Kidney (tissue), 14 donors: ENCODE data around the gene TXLNB. TPM values are rescaled to one million over a fixed set of nuclear protein-coding genes. Genes with fewer than 3 reads are reported as not detected.
"Not testable (repeated sequence)": the region's sequence is repeated elsewhere in the genome, so short reads cannot be mapped to it uniquely, and the experiment has no call there.

Experiments used
- DNase-seq, 5 donors: peaks; one replicate each; pipeline ENCODE4 v3.0.0-alpha.2; 2013 to 2020
- FAIRE-seq: peaks from 2 replicates; lab custom pipeline; 2012; peaks lifted over from hg19 to GRCh38; lab: Jason Lieb, UNC
- H3K27ac ChIP-seq, 2 donors: one replicate each; pipeline ENCODE4 v1.7.0; 2013; ENCODE audit warnings: low read depth in 2 of 2, low read length in 2 of 2, inconsistent platforms in 1 of 2
- H3K27me3 ChIP-seq: one replicate; pipeline ENCODE4 v1.7.1; 2013; ENCODE audit warnings: low read length, inconsistent platforms; ENCODE audit not compliant: control insufficient read depth, insufficient read depth
- H3K36me3 ChIP-seq, 3 donors: one replicate each; pipeline versions ENCODE4 v1.7.0 to v1.7.1; 2013; ENCODE audit warnings: low read length in 3 of 3, control low read depth in 1 of 3, inconsistent platforms in 1 of 3; ENCODE audit not compliant: insufficient read depth in 3 of 3, control insufficient read depth in 2 of 3
- H3K4me1 ChIP-seq, 3 donors: one replicate each; pipeline versions ENCODE4 v1.7.0 to v1.7.1; 2013; ENCODE audit warnings: low read length in 3 of 3, inconsistent platforms in 1 of 3, low read depth in 1 of 3; ENCODE audit not compliant: control insufficient read depth in 2 of 3, insufficient read depth in 2 of 3
- H3K4me3 ChIP-seq, 3 donors: one replicate each; pipeline versions ENCODE4 v1.7.0 to v1.8.1; 2013; ENCODE audit warnings: low read length in 3 of 3, control low read depth in 1 of 3, inconsistent platforms in 1 of 3
- H3K9ac ChIP-seq, 3 donors: one replicate each; pipeline versions ENCODE4 v1.7.0 to v1.7.1; 2013; ENCODE audit warnings: low read length in 3 of 3, control low read depth in 1 of 3, inconsistent platforms in 1 of 3
- H3K9me3 ChIP-seq, 3 donors: one replicate each; pipeline versions ENCODE4 v1.7.0 to v1.7.1; 2013; ENCODE audit warnings: low read length in 3 of 3, control low read depth in 1 of 3, inconsistent platforms in 1 of 3; ENCODE audit not compliant: control insufficient read depth in 2 of 3, insufficient read depth in 1 of 3
- CTCF ChIP-seq: IDR thresholded peaks from 3 replicates; pipeline ENCODE4 v1.5.1; 2012; ENCODE audit warnings: mild to moderate bottlenecking, moderate library complexity, borderline replicate concordance; ENCODE audit not compliant: insufficient read depth; ENCODE audit errors: extremely low read depth
- intact Hi-C: fragments of 100-400 bp; cut with DNase I; formaldehyde crosslinking; loops from one replicate; pipeline ENCODE4 v1.11.1; 2022
- polyA plus RNA-seq: library from polyadenylated mRNA; stranded (reverse); fragments of 350-450 nt; fragmentation: Illumina TruSeq; extraction: RNeasy Lipid Tissue Mini Kit (QIAGEN cat#74804); gene quantifications from one replicate; pipeline ENCODE4 v1.2.3, GENCODE V29; 2014; ENCODE audit warnings: low read depth, low replicate concordance; ENCODE audit not compliant: insufficient read depth
- total RNA-seq: library from RNA; stranded (reverse); fragmentation: NEBNext Ultra II Directional; extraction: Animal tissue kit (Norgen Biotek cat#: 25700); gene quantifications from one replicate; pipeline ENCODE4 v1.2.1, GENCODE V29; 2021
- donor health status: control.
- donor health status: control.
- donor health status: control.
- donor health status: control.
- donor health status: control.
- donor health status: DM: yes; HTN: yes; CAD: no.
- donor health status: Normal renal cell carcinoma (clear cell type).

The TXLNB gene
- total and polyA plus RNA-seq, 2 donors from 2014 or later, result 0.13 to 0.66 TPM

GRCh38 chr6:139236105-139236504 lies 55.7 kb downstream of the TXLNB start:
- Histone ChIP-seq H3K9ac (no peak overlapping the region), H3K4me3 (no peak overlapping the region), H3K4me1 (peaks cover 0 to 2% (median 0%) of the 10 kb centered on the region in 3 donors), H3K36me3 (no peaks in the 10 kb centered on the region), H3K27me3 (no peaks in the 10 kb centered on the region), H3K27ac (no peak overlapping the region), H3K9me3 (no peaks in the 10 kb centered on the region)
- no peak for DNase-seq
- no peak for TF ChIP-seq CTCF
- intact Hi-C loops, result no loop called here
- FAIRE-seq, result no peak

GRCh38 chr6:139235661-139236060 lies 56.1 kb downstream of the TXLNB start:
- no peak for FAIRE-seq

GRCh38 chr6:139234193-139234592 lies 57.6 kb downstream of the TXLNB start:
- intact Hi-C loops, H3K9me3 ChIP-seq, FAIRE-seq, H3K4me1 ChIP-seq, DNase-seq, H3K4me3 ChIP-seq, H3K27me3 ChIP-seq, H3K27ac ChIP-seq, H3K9ac ChIP-seq, H3K36me3 ChIP-seq: not testable (repeated sequence)

More at GRCh38 chr6:139235661-139236060, 56.1 kb downstream of the TXLNB start:
- Histone ChIP-seq H3K4me1 (peaks cover 0 to 2% (median 0%) of the 10 kb centered on the region in 3 donors), H3K4me3 (no peak overlapping the region), H3K36me3 (no peaks in the 10 kb centered on the region), H3K27ac (no peak overlapping the region), H3K9ac (no peak overlapping the region), H3K9me3 (no peaks in the 10 kb centered on the region), H3K27me3 (no peaks in the 10 kb centered on the region)
- intact Hi-C loops, result no loop called here
- peak in 2 of 5 donors; percentile 7 to 51 for DNase-seq
- no peak for TF ChIP-seq CTCF

GRCh38 chr6:139231206-139231605 lies 60.6 kb downstream of the TXLNB start:
- Histone ChIP-seq H3K36me3 (no peaks in the 10 kb centered on the region), H3K9ac (no peak overlapping the region), H3K27me3 (no peaks in the 10 kb centered on the region), H3K9me3 (no peaks in the 10 kb centered on the region), H3K27ac (no peak overlapping the region), H3K4me3 (no peak overlapping the region), H3K4me1 (no peaks in the 10 kb centered on the region)
- intact Hi-C loops, result no loop called here
- DNase-seq (no peak), FAIRE-seq (no peak)
- TF ChIP-seq CTCF, result no peak
